ENCODE measurements around the gene DYDC1.

- TF ChIP-seq CTCF (IDR thresholded peaks at IDR 0.05) (no peak), POLR2A (IDR thresholded peaks at IDR 0.05) (no peak)
Measured at GRCh38 chr10:80392250-80392649, 35.7 kb upstream of the DYDC1 start.
